Neuronal stem cell (in vitro differentiated cells): ENCODE results near the gene PRPF8.
"Not testable (repeated sequence)": the region's sequence is repeated elsewhere in the genome, so short reads cannot be mapped to it uniquely, and the experiment has no call there.

Source experiments
- DNase-seq: peaks from one replicate; pipeline ENCODE4 v3.0.0-alpha.2; 2013; ENCODE audit warnings: low spot score
- H2AFZ ChIP-seq: one replicate; pipeline ENCODE4 v1.6.1; 2013; ENCODE audit warnings: mild to moderate bottlenecking, low read length, inconsistent platforms
- H2AK5ac ChIP-seq: 2 replicates; pipeline ENCODE4 v1.6.1; 2013; ENCODE audit warnings: low read depth, mild to moderate bottlenecking, inconsistent platforms, low read length, moderate library complexity, mixed read lengths
- H2BK120ac ChIP-seq: 2 replicates; pipeline ENCODE4 v1.6.1; 2013; ENCODE audit warnings: low read depth, mild to moderate bottlenecking, inconsistent platforms, low read length, moderate library complexity, mixed read lengths
- H2BK12ac ChIP-seq: one replicate; pipeline ENCODE4 v1.6.1; 2013; ENCODE audit warnings: low read length, inconsistent platforms
- H2BK15ac ChIP-seq: 2 replicates; pipeline ENCODE4 v1.6.1; 2013; ENCODE audit warnings: mild to moderate bottlenecking, low read length, inconsistent platforms, mixed read lengths
- H2BK5ac ChIP-seq: one replicate; pipeline ENCODE4 v1.6.1; 2013; ENCODE audit warnings: inconsistent platforms, mild to moderate bottlenecking, low read length, moderate library complexity
- H3K14ac ChIP-seq: one replicate; pipeline ENCODE4 v1.6.1; 2013; ENCODE audit warnings: low read length, inconsistent platforms
- H3K18ac ChIP-seq: 2 replicates; pipeline ENCODE4 v1.6.1; 2013; ENCODE audit warnings: low read length, inconsistent platforms
- H3K23ac ChIP-seq: 2 replicates; pipeline ENCODE4 v1.6.1; 2013; ENCODE audit warnings: low read depth, mild to moderate bottlenecking, mixed read lengths, low read length, inconsistent platforms; ENCODE audit not compliant: poor library complexity
- H3K27ac ChIP-seq: replicated peaks from 3 replicates; pipeline ENCODE4 v1.5.1; 2013; ENCODE audit warnings: low read length, inconsistent platforms
- H3K27me3 ChIP-seq, 3 experiments: 2 replicates each; pipeline ENCODE4 v1.6.1; 2013; ENCODE audit warnings: low read length in 3 of 3, mild to moderate bottlenecking in 2 of 3, inconsistent platforms in 1 of 3, low read depth in 1 of 3, mixed read lengths in 1 of 3, moderate library complexity in 1 of 3; ENCODE audit not compliant: control insufficient read depth in 3 of 3, insufficient read depth in 3 of 3
- H3K36me3 ChIP-seq, 2 donors: replicated peaks in 1 of 2; 2 replicates each; pipeline ENCODE4 v1.6.1; 2013; ENCODE audit warnings: low read length in 2 of 2; ENCODE audit not compliant: control insufficient read depth in 2 of 2, insufficient read depth in 2 of 2
- H3K4ac ChIP-seq: 2 replicates; pipeline ENCODE4 v1.6.1; 2013; ENCODE audit warnings: inconsistent platforms, mild to moderate bottlenecking, low read length, moderate library complexity
- H3K4me1 ChIP-seq, 2 donors: 1 replicate in 1 of 2; 2 replicates in 1 of 2; pipeline ENCODE4 v1.6.1; 2013; ENCODE audit warnings: low read length in 2 of 2, low read depth in 1 of 2; ENCODE audit not compliant: control insufficient read depth in 2 of 2, insufficient read depth in 1 of 2
- H3K4me2 ChIP-seq: one replicate; pipeline ENCODE4 v1.6.1; 2013; ENCODE audit warnings: mild to moderate bottlenecking, low read length, inconsistent platforms; ENCODE audit not compliant: insufficient read depth, poor library complexity, severe bottlenecking
- H3K4me3 ChIP-seq, 2 donors: 2 replicates each; pipeline ENCODE4 v1.5.1; 2013; ENCODE audit warnings: low read length in 2 of 2, mild to moderate bottlenecking in 2 of 2, inconsistent platforms in 1 of 2, moderate library complexity in 1 of 2
- H3K79me1 ChIP-seq: one replicate; pipeline ENCODE4 v1.6.1; 2013; ENCODE audit warnings: low read depth, mild to moderate bottlenecking, inconsistent platforms, low read length, moderate library complexity
- H3K9ac ChIP-seq: one replicate; pipeline ENCODE4 v1.6.1; 2013; ENCODE audit warnings: mild to moderate bottlenecking, low read depth, low read length, inconsistent platforms; ENCODE audit not compliant: poor library complexity
- H3K9me3 ChIP-seq, 2 donors: replicated peaks in 1 of 2; 2 replicates each; pipeline versions ENCODE3 to v1.6.1; 2013; ENCODE audit warnings: low read length in 2 of 2, mild to moderate bottlenecking in 2 of 2, inconsistent platforms in 1 of 2, low read depth in 1 of 2, mixed read lengths in 1 of 2, moderate library complexity in 1 of 2; ENCODE audit not compliant: control insufficient read depth in 2 of 2, insufficient read depth in 1 of 2
- H4K8ac ChIP-seq: one replicate; pipeline ENCODE4 v1.6.1; 2013; ENCODE audit warnings: low read depth, mild to moderate bottlenecking, inconsistent platforms, low read length, moderate library complexity
- H4K91ac ChIP-seq: one replicate; pipeline ENCODE4 v1.6.1; 2013; ENCODE audit warnings: low read length, low read depth, mild to moderate bottlenecking, inconsistent platforms; ENCODE audit not compliant: poor library complexity
- WGBS, 2 donors: extraction: QIAGEN DNeasy Blood & Tissue Kit; methylation state at CpG; one replicate each; pipeline ENCODE4 v1.1.7; 2013; ENCODE audit warnings: missing lambda C conversion rate in 2 of 2, mixed read lengths in 1 of 2; ENCODE audit not compliant: insufficient read length in 2 of 2, insufficient replicate concordance in 1 of 2; ENCODE audit errors: extremely low coverage in 2 of 2; 5-methylcytosine and 5-hydroxymethylcytosine counted together

Gene PRPF8

GRCh38 chr17:1724869-1725641, 40.4 kb upstream of the PRPF8 start:
- peak overlapping the region; percentile 42 for H2BK5ac ChIP-seq
- H3K4ac ChIP-seq, result no peak overlapping the region
- no peak overlapping the region for H2BK15ac ChIP-seq
- peak overlapping the region; percentile 0 for H2BK12ac ChIP-seq
- H3K9me3 ChIP-seq, result no peaks in the 10 kb centered on the region
- H2AK5ac ChIP-seq, result peak overlapping the region; percentile 26
- peak overlapping the region; percentile 99 for H2AFZ ChIP-seq
- peak overlapping the region; percentile 61 to 79 for H3K4me3 ChIP-seq
- H4K8ac ChIP-seq, result no peak overlapping the region
- H3K18ac ChIP-seq, result peak overlapping the region; percentile 71
- peak overlapping the region; percentile 98 for H3K4me2 ChIP-seq
- peak overlapping the region; percentile 1 for H3K23ac ChIP-seq
- H3K36me3 ChIP-seq, result peaks cover 4% of the 10 kb centered on the region in 2 donors
- H2BK120ac ChIP-seq, result no peak overlapping the region
- DNase-seq, result no peak
- H3K79me1 ChIP-seq, result peaks cover 9% of the 10 kb centered on the region
- H3K9ac ChIP-seq, result peak overlapping the region; percentile 84
- no peak overlapping the region for H3K27ac ChIP-seq
- no peaks in the 10 kb centered on the region for H3K27me3 ChIP-seq
- peaks cover 3 to 4% of the 10 kb centered on the region in 2 donors for H3K4me1 ChIP-seq
- no peak overlapping the region for H3K14ac ChIP-seq
- WGBS, 2 donors, result no CpG with 5 or more reads among the region's 51 CpGs
- H4K91ac ChIP-seq, result no peak overlapping the region

- Histone ChIP-seq H3K23ac (peak within 1 kb of the TSS; percentile 1), H3K18ac (peak within 1 kb of the TSS; percentile 94), H2AK5ac (peak within 1 kb of the TSS; percentile 26), H3K4me1 (peaks cover 3 to 4% of the 10 kb centered on the region in 2 donors), H3K27me3 (no peaks in the 10 kb centered on the region), H3K9ac (peak within 1 kb of the TSS; percentile 84), H3K4me2 (peak within 1 kb of the TSS; percentile 98), H3K9me3 (no peaks in the 10 kb centered on the region), H2BK120ac (no peak within 1 kb of the TSS), H3K4ac (no peak within 1 kb of the TSS), H3K36me3 (peaks cover 4% of the 10 kb centered on the region in 2 donors), H2BK12ac (peak within 1 kb of the TSS; percentile 0), H4K8ac (no peak within 1 kb of the TSS), H4K91ac (no peak within 1 kb of the TSS), H3K27ac (no peak within 1 kb of the TSS), H3K79me1 (peaks cover 9% of the 10 kb centered on the region), H2AFZ (peak within 1 kb of the TSS; percentile 99), H3K4me3 (peak within 1 kb of the TSS; percentile 61 to 79), H2BK5ac (peak within 1 kb of the TSS; percentile 42), H3K14ac (no peak within 1 kb of the TSS), H2BK15ac (no peak within 1 kb of the TSS)
- no CpG with 5 or more reads among the region's 57 CpGs for WGBS, 2 donors
- DNase-seq, result peak; percentile 68
Observed at GRCh38 chr17:1724351-1724868, 39.7 kb upstream of the PRPF8 start, which contains the start of gene WDR81. Gene WDR81, plus strand, starts transcription at chr17:1724704. Its CDS starts 256 bp downstream, at chr17:1724960.

GRCh38 chr17:1722022-1722421, 37.4 kb upstream of the PRPF8 start:
- not testable (repeated sequence) for H3K18ac ChIP-seq, H3K4me1 ChIP-seq, DNase-seq, H3K14ac ChIP-seq, H2BK5ac ChIP-seq, H3K9ac ChIP-seq, H3K9me3 ChIP-seq, H2BK15ac ChIP-seq, H3K27ac ChIP-seq, H3K4me3 ChIP-seq, H4K8ac ChIP-seq, H3K23ac ChIP-seq, H4K91ac ChIP-seq, H2BK12ac ChIP-seq, H3K27me3 ChIP-seq, H2AK5ac ChIP-seq, H2BK120ac ChIP-seq, H3K79me1 ChIP-seq, H3K36me3 ChIP-seq, H3K4me2 ChIP-seq, H3K4ac ChIP-seq, H2AFZ ChIP-seq
- WGBS, 2 donors, result no CpG with 5 or more reads among the region's 8 CpGs

GRCh38 chr17:1720856-1721386, 36.3 kb upstream of the PRPF8 start:
- no peaks in the 10 kb centered on the region for H3K9me3 ChIP-seq
- no peak overlapping the region for H3K9ac ChIP-seq
- H3K27ac ChIP-seq, result no peak overlapping the region
- H3K4me1 ChIP-seq, result peaks cover 7% of the 10 kb centered on the region in 2 donors
- no CpG with 5 or more reads among the region's 11 CpGs for WGBS, 2 donors
- H2AK5ac ChIP-seq, result peak overlapping the region; percentile 28
- H3K4me2 ChIP-seq, result no peak overlapping the region
- H2BK5ac ChIP-seq, result no peak overlapping the region
- H3K79me1 ChIP-seq, result peaks cover under 1% of the 10 kb centered on the region
- H2BK120ac ChIP-seq, result no peak overlapping the region
- H3K14ac ChIP-seq, result no peak overlapping the region
- H3K36me3 ChIP-seq, result no peaks in the 10 kb centered on the region
- no peak overlapping the region for H3K18ac ChIP-seq
- H3K4me3 ChIP-seq, result no peak overlapping the region
- no peak overlapping the region for H2BK15ac ChIP-seq
- H2AFZ ChIP-seq, result no peak overlapping the region
- H2BK12ac ChIP-seq, result no peak overlapping the region
- no peak overlapping the region for H3K4ac ChIP-seq
- no peak for DNase-seq
- H3K27me3 ChIP-seq, result no peaks in the 10 kb centered on the region
- no peak overlapping the region for H4K8ac ChIP-seq
- H4K91ac ChIP-seq, result no peak overlapping the region
- H3K23ac ChIP-seq, result no peak overlapping the region
